ENCODE data around the gene SNX14.

SNX14 gene

GRCh38 chr6:85593438-85594196 is at the start of gene SNX14:
TSS of gene SNX14 (minus strand) at chr6:85593858. CDS start at chr6:85593718, 140 bp downstream.
- no peak for TF ChIP-seq CEBPB (IDR thresholded peaks at IDR 0.05)
- peak; percentile 34; the same call in 1 of the 2 replicates for TF ChIP-seq EP300 (IDR thresholded peaks at IDR 0.05; ENCODE audit: borderline replicate concordance)
- TF ChIP-seq USF1 (IDR thresholded peaks at IDR 0.05) = no peak
- TF ChIP-seq RAD21 (IDR thresholded peaks at IDR 0.05; ENCODE audit: low read depth) = no peak
- TF ChIP-seq MAX (IDR thresholded peaks at IDR 0.05) = no peak; the same call in none of the 2 replicates
- 0 out of 2 replicates have a peak, but pooled peaks have one; percentile 18 for TF ChIP-seq TAF1 (IDR thresholded peaks at IDR 0.05; ENCODE audit: low read depth)
- TF ChIP-seq FOXM1 (IDR thresholded peaks at IDR 0.05; ENCODE audit: borderline replicate concordance, low read depth) = 0 out of 2 replicates have a peak, but pooled peaks have one; percentile 12
- TF ChIP-seq TCF12 (IDR thresholded peaks at IDR 0.05; ENCODE audit: low read depth) = peak; percentile 50; the same call in 1 of the 2 replicates
- peak; percentile 51 for TF ChIP-seq NFIC (IDR thresholded peaks at IDR 0.05)
- TF ChIP-seq YY1 (IDR thresholded peaks at IDR 0.05; ENCODE audit: low read depth) = peak; percentile 77
- no peak for TF ChIP-seq REST (IDR thresholded peaks at IDR 0.05; ENCODE audit: low read depth)
- TF ChIP-seq ZBTB7A (IDR thresholded peaks at IDR 0.05; ENCODE audit: low read depth) = 0 out of 2 replicates have a peak, but pooled peaks have one; percentile 0
- TF ChIP-seq EGR1 (IDR thresholded peaks at IDR 0.05) = no peak
- peak; percentile 34; the same call in 1 of the 2 replicates for TF ChIP-seq TEAD4 (IDR thresholded peaks at IDR 0.05)
- TF ChIP-seq CREB1 (IDR thresholded peaks at IDR 0.05; ENCODE audit: low read depth) = 0 out of 2 replicates have a peak, but pooled peaks have one; percentile 35

- TF ChIP-seq USF1 (IDR thresholded peaks at IDR 0.05) (peak; percentile 25; the same call in 1 of the 2 replicates), ZBTB7A (IDR thresholded peaks at IDR 0.05; ENCODE audit: low read depth) (no peak; the same call in none of the 2 replicates), MAX (IDR thresholded peaks at IDR 0.05) (peak; percentile 81), EGR1 (IDR thresholded peaks at IDR 0.05) (peak; percentile 57; the same call in 1 of the 2 replicates), EP300 (IDR thresholded peaks at IDR 0.05; ENCODE audit: borderline replicate concordance) (no peak), TAF1 (IDR thresholded peaks at IDR 0.05; ENCODE audit: low read depth) (peak; percentile 90), CEBPB (IDR thresholded peaks at IDR 0.05) (no peak), NFIC (IDR thresholded peaks at IDR 0.05) (no peak), RAD21 (IDR thresholded peaks at IDR 0.05; ENCODE audit: low read depth) (no peak), CREB1 (IDR thresholded peaks at IDR 0.05; ENCODE audit: low read depth) (peak; percentile 67), REST (IDR thresholded peaks at IDR 0.05; ENCODE audit: low read depth) (no peak), FOXM1 (IDR thresholded peaks at IDR 0.05; ENCODE audit: borderline replicate concordance, low read depth) (no peak), TEAD4 (IDR thresholded peaks at IDR 0.05) (peak; percentile 67; the same call in 1 of the 2 replicates), YY1 (IDR thresholded peaks at IDR 0.05; ENCODE audit: low read depth) (peak; percentile 92), TCF12 (IDR thresholded peaks at IDR 0.05; ENCODE audit: low read depth) (no peak)
These were observed 49.3 kb upstream of the SNX14 start, which contains the start of gene SYNCRIP for GRCh38 chr6:85642774-85643536. TSS of gene SYNCRIP (minus strand) at chr6:85642886. CDS start at chr6:85641439, 1,447 bp downstream.

GRCh38 chr6:85641897-85642773 is 48.5 kb upstream of the SNX14 start:
- TF ChIP-seq USF1 (IDR thresholded peaks at IDR 0.05) = peak; percentile 58; the same call in 1 of the 2 replicates
- TF ChIP-seq REST (IDR thresholded peaks at IDR 0.05; ENCODE audit: low read depth) = no peak
- TF ChIP-seq FOXM1 (IDR thresholded peaks at IDR 0.05; ENCODE audit: borderline replicate concordance, low read depth) = no peak
- no peak; the same call in 1 of the 2 replicates for TF ChIP-seq EP300 (IDR thresholded peaks at IDR 0.05; ENCODE audit: borderline replicate concordance)
- no peak; the same call in 1 of the 2 replicates for TF ChIP-seq TEAD4 (IDR thresholded peaks at IDR 0.05)
- TF ChIP-seq RAD21 (IDR thresholded peaks at IDR 0.05; ENCODE audit: low read depth) = no peak
- peak; percentile 63; the same call in 1 of the 2 replicates for TF ChIP-seq MAX (IDR thresholded peaks at IDR 0.05)
- TF ChIP-seq TCF12 (IDR thresholded peaks at IDR 0.05; ENCODE audit: low read depth) = 0 out of 2 replicates have a peak, but pooled peaks have one; percentile 47

All from Ishikawa (cell line).